ENCODE results near the gene ANGEL2. TPM values are rescaled to one million over a fixed set of nuclear protein-coding genes. Genes with fewer than 3 reads are reported as not detected.
A peak's percentile ranks its signal among the peaks of the same experiment; 100 is the strongest.

Gene ANGEL2
- polyA plus RNA-seq (ENCODE audit: insufficient read length in 3 of 3), result 10 to 100 TPM; 32.3 to 51.4 (median 39.1) TPM
- long read RNA-seq, donor 1, full-length matches to known transcripts, result 3 of 3 reads
- long read RNA-seq, donor 1, partial matches to known transcripts, result 0 of 3 reads
- long read RNA-seq, donor 1, other reads (novel, unspliced or antisense), result 0 of 3 reads
- long read RNA-seq, donor 2, result 0 reads
- long read RNA-seq, donor 3, full-length matches to known transcripts, result 2 of 2 reads
- long read RNA-seq, donor 3, partial matches to known transcripts, result 0 of 2 reads
- long read RNA-seq, donor 3, other reads (novel, unspliced or antisense), result 0 of 2 reads
- long read RNA-seq, donor 4, full-length matches to known transcripts, result 4 of 4 reads
- long read RNA-seq, donor 4, partial matches to known transcripts, result 0 of 4 reads
- long read RNA-seq, donor 4, other reads (novel, unspliced or antisense), result 0 of 4 reads
- long read RNA-seq, donor 5, result 0 reads
- long read RNA-seq, donor 6, full-length matches to known transcripts, result 1 of 1 reads
- long read RNA-seq, donor 6, partial matches to known transcripts, result 0 of 1 reads
- long read RNA-seq, donor 6, other reads (novel, unspliced or antisense), result 0 of 1 reads
- long read RNA-seq, donor 7, result 0 reads
- long read RNA-seq, donor 8, full-length matches to known transcripts, result 3 of 3 reads
- long read RNA-seq, donor 8, partial matches to known transcripts, result 0 of 3 reads
- long read RNA-seq, donor 8, other reads (novel, unspliced or antisense), result 0 of 3 reads
- long read RNA-seq, donor 9, full-length matches to known transcripts, result 1 of 1 reads
- long read RNA-seq, donor 9, partial matches to known transcripts, result 0 of 1 reads
- long read RNA-seq, donor 9, other reads (novel, unspliced or antisense), result 0 of 1 reads
- long read RNA-seq, donor 10, result 0 reads
- long read RNA-seq, donor 11, full-length matches to known transcripts, result 1 of 1 reads
- long read RNA-seq, donor 11, partial matches to known transcripts, result 0 of 1 reads
- long read RNA-seq, donor 11, other reads (novel, unspliced or antisense), result 0 of 1 reads
- long read RNA-seq, donor 12, partial matches to known transcripts, result 0 of 1 reads
- long read RNA-seq, donor 12, other reads (novel, unspliced or antisense), result 0 of 1 reads
- long read RNA-seq, donor 13, partial matches to known transcripts, result 0 of 4 reads
- long read RNA-seq, donor 13, other reads (novel, unspliced or antisense), result 0 of 4 reads
- long read RNA-seq, donor 14, result 0 reads
- long read RNA-seq, donor 15, partial matches to known transcripts, result 0 of 1 reads
- long read RNA-seq, donor 15, other reads (novel, unspliced or antisense), result 0 of 1 reads
- long read RNA-seq, donor 16, partial matches to known transcripts, result 6 of 12 reads
- long read RNA-seq, donor 16, other reads (novel, unspliced or antisense), result 0 of 12 reads

GRCh38 chr1:213015099-213016050 lies at the start of gene ANGEL2:
Gene ANGEL2 (minus strand): TSS chr1:213015867. CDS start chr1:213015671, 196 bp downstream.
- peak; percentile 93 to 98 (median 97) for DNase-seq (ENCODE audit: extremely low read depth in 1 of 11, low read depth in 9 of 11, low spot score in 4 of 11)

- DNase-seq (ENCODE audit: extremely low read depth in 1 of 11, low read depth in 9 of 11, low spot score in 4 of 11), result no peak
Measured at GRCh38 chr1:213061263-213061662, 45.6 kb upstream of the ANGEL2 start.

- no peak for DNase-seq (ENCODE audit: extremely low read depth in 1 of 11, low read depth in 9 of 11, low spot score in 4 of 11)
Measured at GRCh38 chr1:213060836-213061235, 45.2 kb upstream of the ANGEL2 start.

- no peak for DNase-seq (ENCODE audit: extremely low read depth in 1 of 11, low read depth in 9 of 11, low spot score in 4 of 11)
Measured at GRCh38 chr1:213057264-213058059, 41.8 kb upstream of the ANGEL2 start.

- DNase-seq (ENCODE audit: extremely low read depth in 1 of 11, low read depth in 9 of 11, low spot score in 4 of 11), result no peak
Measured at GRCh38 chr1:213055767-213056166, 40.1 kb upstream of the ANGEL2 start.

- DNase-seq (ENCODE audit: extremely low read depth in 1 of 11, low read depth in 9 of 11, low spot score in 4 of 11), result no peak
Measured at GRCh38 chr1:213054733-213055591, 39.3 kb upstream of the ANGEL2 start.

- DNase-seq (ENCODE audit: extremely low read depth in 1 of 11, low read depth in 9 of 11, low spot score in 4 of 11), result no peak
Measured at GRCh38 chr1:213054142-213054541, 38.5 kb upstream of the ANGEL2 start.

- no peak for DNase-seq (ENCODE audit: extremely low read depth in 1 of 11, low read depth in 9 of 11, low spot score in 4 of 11)
Measured at GRCh38 chr1:213053455-213053854, 37.8 kb upstream of the ANGEL2 start.

GRCh38 chr1:213051881-213052202 lies 36.2 kb upstream of the ANGEL2 start:
- no peak for DNase-seq (ENCODE audit: extremely low read depth in 1 of 11, low read depth in 9 of 11, low spot score in 4 of 11)

GRCh38 chr1:213051127-213051880 lies 35.6 kb upstream of the ANGEL2 start, which contains the start of gene RPS6KC1:
Gene RPS6KC1 (plus strand): TSS chr1:213051241. CDS start chr1:213051405, 164 bp downstream.
- DNase-seq (ENCODE audit: extremely low read depth in 1 of 11, low read depth in 9 of 11, low spot score in 4 of 11), result peak; percentile 50 to 78 (median 69)

- DNase-seq (ENCODE audit: extremely low read depth in 1 of 11, low read depth in 9 of 11, low spot score in 4 of 11), result peak in 1 of 11 donors; percentile 7
Measured at GRCh38 chr1:213050745-213051126, 35.1 kb upstream of the ANGEL2 start.

GRCh38 chr1:213049232-213049631 lies 33.6 kb upstream of the ANGEL2 start:
- DNase-seq (ENCODE audit: extremely low read depth in 1 of 11, low read depth in 9 of 11, low spot score in 4 of 11), result no peak

- DNase-seq (ENCODE audit: extremely low read depth in 1 of 11, low read depth in 9 of 11, low spot score in 4 of 11), result peak in 2 of 11 donors; percentile 7 to 11
Measured at GRCh38 chr1:213045321-213046226, 29.9 kb upstream of the ANGEL2 start.

GRCh38 chr1:213041443-213041842 lies 25.8 kb upstream of the ANGEL2 start:
- DNase-seq (ENCODE audit: extremely low read depth in 1 of 11, low read depth in 9 of 11, low spot score in 4 of 11), result no peak

- no peak for DNase-seq (ENCODE audit: extremely low read depth in 1 of 11, low read depth in 9 of 11, low spot score in 4 of 11)
Measured at GRCh38 chr1:213035573-213035972, 19.9 kb upstream of the ANGEL2 start.
